ENCODE data around the gene RSPH9. TPM values are rescaled to one million over a fixed set of nuclear protein-coding genes. Genes with fewer than 3 reads are reported as not detected.

RSPH9 gene
- total and polyA plus RNA-seq, 4 donors = under 0.01 to 0.19 (median 0.12) TPM

- Histone ChIP-seq H3K9ac (ENCODE audit: low read depth in 1 of 2, low read length in 2 of 2) (no peak overlapping the region), H3K27ac (ENCODE audit: low read depth in 1 of 2, low read length in 2 of 2) (no peak overlapping the region), H3K9me3 (ENCODE audit: control insufficient read depth in 4 of 4, low read length in 3 of 4) (no peaks in the 10 kb centered on the region), H3K4me3 (ENCODE audit: low read depth in 1 of 3, low read length in 3 of 3) (no peak overlapping the region), H3K36me3 (ENCODE audit: control insufficient read depth in 4 of 4, insufficient read depth in 3 of 4, low read depth in 1 of 4, low read length in 3 of 4) (peaks cover 3 to 51% (median 31%) of the 10 kb centered on the region in 4 donors), H3K4me1 (ENCODE audit: control insufficient read depth in 4 of 4, insufficient read depth in 4 of 4, low read length in 3 of 4) (no peaks in the 10 kb centered on the region), H3K27me3 (ENCODE audit: control insufficient read depth in 4 of 4, insufficient read depth in 4 of 4, low read length in 3 of 4) (no peaks in the 10 kb centered on the region)
- WGBS = 96% methylated on average over 12 of the region's 12 CpGs
- TF ChIP-seq JUND (IDR thresholded peaks at IDR 0.05) (no peak), RAD21 (IDR thresholded peaks at IDR 0.05) (no peak)
- DNase-seq (ENCODE audit: low spot score) = no peak
Observed at GRCh38 chr6:43621078-43621835, 23.6 kb upstream of the RSPH9 start.

GRCh38 chr6:43621836-43622180, 23.0 kb upstream of the RSPH9 start:
- H3K9ac ChIP-seq (ENCODE audit: low read depth in 1 of 2, low read length in 2 of 2) = no peak overlapping the region
- no peak for TF ChIP-seq HNF4G (IDR thresholded peaks at IDR 0.05)
- no peak for TF ChIP-seq MAX (IDR thresholded peaks at IDR 0.05)
- no peak for TF ChIP-seq ZBTB33 (IDR thresholded peaks at IDR 0.05)
- TF ChIP-seq FOXA2 (IDR thresholded peaks at IDR 0.05) = no peak
- TF ChIP-seq TAF1 (conservative IDR thresholded peaks at IDR 0.05) = no peak
- no peak for TF ChIP-seq REST (IDR thresholded peaks at IDR 0.05)
- TF ChIP-seq JUND (IDR thresholded peaks at IDR 0.05) = no peak
- no peak for TF ChIP-seq CTCF (IDR thresholded peaks at IDR 0.05; ENCODE audit: low read depth, low read length, missing input control)
- TF ChIP-seq HNF4A (conservative IDR thresholded peaks at IDR 0.05) = no peak
- TF ChIP-seq ATF3 (IDR thresholded peaks at IDR 0.05) = no peak
- TF ChIP-seq SP1 (IDR thresholded peaks at IDR 0.05) = no peak
- TF ChIP-seq GABPA (IDR thresholded peaks at IDR 0.05 in 1 of 2, conservative IDR thresholded peaks at IDR 0.05 in 1 of 2) = no peak
- TF ChIP-seq NR2F2 (IDR thresholded peaks at IDR 0.05) = no peak
- TF ChIP-seq FOXA1 (IDR thresholded peaks at IDR 0.05) = no peak
- no peak overlapping the region for H3K4me3 ChIP-seq (ENCODE audit: low read depth in 1 of 3, low read length in 3 of 3)
- H3K4me1 ChIP-seq (ENCODE audit: control insufficient read depth in 4 of 4, insufficient read depth in 4 of 4, low read length in 3 of 4) = peaks cover 0 to 3% (median under 1%) of the 10 kb centered on the region in 4 donors
- no peak for DNase-seq (ENCODE audit: low spot score)
- 98% methylated on average over 10 of the region's 10 CpGs for WGBS
- peaks cover 3 to 51% (median 31%) of the 10 kb centered on the region in 4 donors for H3K36me3 ChIP-seq (ENCODE audit: control insufficient read depth in 4 of 4, insufficient read depth in 3 of 4, low read depth in 1 of 4, low read length in 3 of 4)
- H3K27me3 ChIP-seq (ENCODE audit: control insufficient read depth in 4 of 4, insufficient read depth in 4 of 4, low read length in 3 of 4) = no peaks in the 10 kb centered on the region
- no peak overlapping the region for H3K27ac ChIP-seq (ENCODE audit: low read depth in 1 of 2, low read length in 2 of 2)
- no peaks in the 10 kb centered on the region for H3K9me3 ChIP-seq (ENCODE audit: control insufficient read depth in 4 of 4, low read length in 3 of 4)

Data from liver (tissue), 9 donors.